HepG2 (cell line): Measurements from ENCODE around the gene UNC5CL. TPM values are rescaled to one million over a fixed set of nuclear protein-coding genes. Genes with fewer than 3 reads are reported as not detected.

ENCODE experiments used
- EP300 ChIP-seq, 3 experiments: sonication (generic) in 1 of 3; formaldehyde crosslinking in 1 of 3; IDR thresholded peaks; 2 replicates each; pipeline versions ENCODE4 v1.5.1 to v1.6.1; 2011 to 2020; ENCODE audit warnings: low read depth in 2 of 3, low read length in 2 of 3, borderline replicate concordance in 1 of 3, improper control_type of control experiment in 1 of 3, mild to moderate bottlenecking in 1 of 3, missing genetic modification reagents in 1 of 3, moderate library complexity in 1 of 3
- NKX3-1 ChIP-seq: sonication (generic); formaldehyde crosslinking; IDR thresholded peaks from 2 replicates; pipeline ENCODE4 v1.5.0; 2020; ENCODE audit warnings: missing genetic modification reagents
- RARG ChIP-seq: sonication (generic); formaldehyde crosslinking; IDR thresholded peaks from 2 replicates; pipeline ENCODE4 v1.4.0; 2020; ENCODE audit warnings: low read depth, mild to moderate bottlenecking, missing genetic modification reagents
- STAG1 ChIP-seq: sonication (generic); formaldehyde crosslinking; IDR thresholded peaks from 2 replicates; pipeline ENCODE4 v1.4.0; 2020; ENCODE audit warnings: missing genetic modification reagents
- ZNF543 ChIP-seq: sonication (generic); formaldehyde crosslinking; IDR thresholded peaks from 2 replicates; pipeline ENCODE4 v1.4.0; 2020; ENCODE audit warnings: mild to moderate bottlenecking, missing genetic modification reagents
- ZNF629 ChIP-seq: sonication (generic); formaldehyde crosslinking; conservative IDR thresholded peaks from 2 replicates; pipeline ENCODE4 v1.5.0; 2020; ENCODE audit warnings: missing genetic modification reagents
- ZNF768 ChIP-seq: sonication (generic); formaldehyde crosslinking; IDR thresholded peaks from 2 replicates; pipeline ENCODE4 v1.4.0; 2020; ENCODE audit warnings: missing genetic modification reagents
- ZNF850 ChIP-seq: sonication (generic); formaldehyde crosslinking; conservative IDR thresholded peaks from 2 replicates; pipeline ENCODE4 v1.9.0; 2021; ENCODE audit warnings: mild to moderate bottlenecking, missing genetic modification reagents
- polyA plus RNA-seq, 8 experiments: library from polyadenylated mRNA; depleted of rRNA in 3 of 8; stranded (reverse) in 7 of 8; unstranded in 1 of 8; fragments of >200 nt; fragmentation: Illumina TruSeq in 4 of 8; extraction: Trizol in 4 of 8; gene quantifications; 2 replicates each; pipeline versions ENCODE4 v1.2.1 to v1.2.3, GENCODE V29; 2011 to 2016; ENCODE audit warnings: low read depth in 4 of 8, missing spikeins in 1 of 8, mixed read lengths in 1 of 8; ENCODE audit not compliant: insufficient read depth in 1 of 8
- total RNA-seq, 5 experiments: library from RNA; depleted of rRNA; stranded (reverse); fragments of >200 nt; fragmentation: Illumina TruSeq; extraction: Trizol; gene quantifications; 2 replicates each; pipeline ENCODE4 v1.2.3, GENCODE V29; 2016; ENCODE audit warnings: low read depth in 1 of 5
- TF ChIP-seq, protein P1 (sequence below): IDR thresholded peaks from 2 replicates; pipeline ENCODE4 v1.6.1; 2016; ENCODE audit warnings: low read depth, borderline replicate concordance
- TF ChIP-seq, protein P2 (sequence below): fragments of 450-650 bp; IDR thresholded peaks from 2 replicates; pipeline ENCODE4 v1.6.1; 2017; ENCODE audit warnings: mild to moderate bottlenecking
- TF ChIP-seq, protein P3 (sequence below): sonication (generic); formaldehyde crosslinking; IDR thresholded peaks from 2 replicates; pipeline ENCODE4 v1.4.0; 2020; ENCODE audit warnings: missing genetic modification reagents, borderline replicate concordance
- TF ChIP-seq, protein P4 (sequence below): sonication (generic); formaldehyde crosslinking; IDR thresholded peaks from 2 replicates; pipeline ENCODE4 v1.4.0; 2020; ENCODE audit warnings: mild to moderate bottlenecking, missing genetic modification reagents
- TF ChIP-seq, protein P5 (sequence below): sonication (generic); formaldehyde crosslinking; IDR thresholded peaks from 2 replicates; pipeline ENCODE4 v1.4.0; 2020; ENCODE audit warnings: missing genetic modification reagents, borderline replicate concordance

Gene UNC5CL
- total and polyA plus RNA-seq, 2 of the 13 experiments (the other 11 are each of a cell fraction or from before 2014, with no cell fraction given) = 2.4 to 2.5 TPM

DNA sequence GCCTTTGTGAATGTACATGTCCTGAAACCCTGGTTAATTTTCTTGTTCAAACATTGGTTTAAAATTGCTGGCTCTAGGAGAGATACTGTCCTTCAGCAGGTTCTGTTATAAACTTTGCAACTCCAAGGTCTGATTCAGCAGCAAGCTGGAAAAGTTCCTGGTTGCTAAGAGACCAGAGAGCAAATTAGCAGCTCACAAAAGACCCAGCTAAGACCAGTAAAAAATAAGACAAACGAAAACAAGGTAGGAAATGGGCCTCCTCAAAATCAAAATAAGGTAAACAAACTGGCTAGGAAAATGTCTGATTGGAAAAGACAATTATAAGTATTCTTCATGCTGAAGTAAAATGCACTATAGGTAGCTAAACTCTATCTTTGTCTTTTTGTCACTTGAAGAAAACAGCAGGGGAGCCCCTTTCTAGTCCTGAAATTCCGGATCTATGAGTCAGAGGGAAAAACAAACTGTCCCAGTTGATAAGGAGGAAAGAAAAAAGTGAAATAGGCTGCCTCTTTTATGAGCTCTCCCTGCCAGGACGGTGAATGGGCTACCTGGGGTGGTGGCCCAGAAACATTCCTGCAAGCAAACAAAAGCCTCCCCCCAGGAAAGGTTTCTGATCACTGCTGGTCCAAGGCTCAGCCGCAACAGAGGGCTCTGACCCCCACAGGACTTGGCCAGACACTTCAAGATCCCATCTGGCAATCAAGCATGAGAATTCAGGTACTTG, 41.6 kb downstream of the UNC5CL start (continued):
- TF ChIP-seq, protein P1, sequence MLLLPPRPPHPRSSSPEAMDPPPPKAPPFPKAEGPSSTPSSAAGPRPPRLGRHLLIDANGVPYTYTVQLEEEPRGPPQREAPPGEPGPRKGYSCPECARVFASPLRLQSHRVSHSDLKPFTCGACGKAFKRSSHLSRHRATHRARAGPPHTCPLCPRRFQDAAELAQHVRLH (CRISPR knock-in tag) = no peak
- TF ChIP-seq ZNF543 (CRISPR knock-in tag) (0 out of 2 replicates have a peak, but pooled peaks have one; percentile 26), NKX3-1 (CRISPR knock-in tag) (0 out of 2 replicates have a peak, but pooled peaks have one; percentile 21), ZNF850 (no peak), ZNF768 (0 out of 2 replicates have a peak, but pooled peaks have one; percentile 16), EP300 (IDR thresholded peaks at IDR 0.05; ENCODE audit: low read depth in 2 of 2, low read length in 2 of 2) (peak; percentile 67 to 81; a peak in 3 of 4 replicates), EP300 (CRISPR knock-in tag; IDR thresholded peaks at IDR 0.05; ENCODE audit: borderline replicate concordance) (peak; percentile 59; the same call in 1 of the 2 replicates), STAG1 (CRISPR knock-in tag) (peak; percentile 19; the same call in 1 of the 2 replicates), ZNF629 (CRISPR knock-in tag) (peak; percentile 90), RARG (CRISPR knock-in tag) (no peak)
- TF ChIP-seq, protein P2, sequence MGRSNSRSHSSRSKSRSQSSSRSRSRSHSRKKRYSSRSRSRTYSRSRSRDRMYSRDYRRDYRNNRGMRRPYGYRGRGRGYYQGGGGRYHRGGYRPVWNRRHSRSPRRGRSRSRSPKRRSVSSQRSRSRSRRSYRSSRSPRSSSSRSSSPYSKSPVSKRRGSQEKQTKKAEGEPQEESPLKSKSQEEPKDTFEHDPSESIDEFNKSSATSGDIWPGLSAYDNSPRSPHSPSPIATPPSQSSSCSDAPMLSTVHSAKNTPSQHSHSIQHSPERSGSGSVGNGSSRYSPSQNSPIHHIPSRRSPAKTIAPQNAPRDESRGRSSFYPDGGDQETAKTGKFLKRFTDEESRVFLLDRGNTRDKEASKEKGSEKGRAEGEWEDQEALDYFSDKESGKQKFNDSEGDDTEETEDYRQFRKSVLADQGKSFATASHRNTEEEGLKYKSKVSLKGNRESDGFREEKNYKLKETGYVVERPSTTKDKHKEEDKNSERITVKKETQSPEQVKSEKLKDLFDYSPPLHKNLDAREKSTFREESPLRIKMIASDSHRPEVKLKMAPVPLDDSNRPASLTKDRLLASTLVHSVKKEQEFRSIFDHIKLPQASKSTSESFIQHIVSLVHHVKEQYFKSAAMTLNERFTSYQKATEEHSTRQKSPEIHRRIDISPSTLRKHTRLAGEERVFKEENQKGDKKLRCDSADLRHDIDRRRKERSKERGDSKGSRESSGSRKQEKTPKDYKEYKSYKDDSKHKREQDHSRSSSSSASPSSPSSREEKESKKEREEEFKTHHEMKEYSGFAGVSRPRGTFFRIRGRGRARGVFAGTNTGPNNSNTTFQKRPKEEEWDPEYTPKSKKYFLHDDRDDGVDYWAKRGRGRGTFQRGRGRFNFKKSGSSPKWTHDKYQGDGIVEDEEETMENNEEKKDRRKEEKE = no peak
- TF ChIP-seq, protein P3, sequence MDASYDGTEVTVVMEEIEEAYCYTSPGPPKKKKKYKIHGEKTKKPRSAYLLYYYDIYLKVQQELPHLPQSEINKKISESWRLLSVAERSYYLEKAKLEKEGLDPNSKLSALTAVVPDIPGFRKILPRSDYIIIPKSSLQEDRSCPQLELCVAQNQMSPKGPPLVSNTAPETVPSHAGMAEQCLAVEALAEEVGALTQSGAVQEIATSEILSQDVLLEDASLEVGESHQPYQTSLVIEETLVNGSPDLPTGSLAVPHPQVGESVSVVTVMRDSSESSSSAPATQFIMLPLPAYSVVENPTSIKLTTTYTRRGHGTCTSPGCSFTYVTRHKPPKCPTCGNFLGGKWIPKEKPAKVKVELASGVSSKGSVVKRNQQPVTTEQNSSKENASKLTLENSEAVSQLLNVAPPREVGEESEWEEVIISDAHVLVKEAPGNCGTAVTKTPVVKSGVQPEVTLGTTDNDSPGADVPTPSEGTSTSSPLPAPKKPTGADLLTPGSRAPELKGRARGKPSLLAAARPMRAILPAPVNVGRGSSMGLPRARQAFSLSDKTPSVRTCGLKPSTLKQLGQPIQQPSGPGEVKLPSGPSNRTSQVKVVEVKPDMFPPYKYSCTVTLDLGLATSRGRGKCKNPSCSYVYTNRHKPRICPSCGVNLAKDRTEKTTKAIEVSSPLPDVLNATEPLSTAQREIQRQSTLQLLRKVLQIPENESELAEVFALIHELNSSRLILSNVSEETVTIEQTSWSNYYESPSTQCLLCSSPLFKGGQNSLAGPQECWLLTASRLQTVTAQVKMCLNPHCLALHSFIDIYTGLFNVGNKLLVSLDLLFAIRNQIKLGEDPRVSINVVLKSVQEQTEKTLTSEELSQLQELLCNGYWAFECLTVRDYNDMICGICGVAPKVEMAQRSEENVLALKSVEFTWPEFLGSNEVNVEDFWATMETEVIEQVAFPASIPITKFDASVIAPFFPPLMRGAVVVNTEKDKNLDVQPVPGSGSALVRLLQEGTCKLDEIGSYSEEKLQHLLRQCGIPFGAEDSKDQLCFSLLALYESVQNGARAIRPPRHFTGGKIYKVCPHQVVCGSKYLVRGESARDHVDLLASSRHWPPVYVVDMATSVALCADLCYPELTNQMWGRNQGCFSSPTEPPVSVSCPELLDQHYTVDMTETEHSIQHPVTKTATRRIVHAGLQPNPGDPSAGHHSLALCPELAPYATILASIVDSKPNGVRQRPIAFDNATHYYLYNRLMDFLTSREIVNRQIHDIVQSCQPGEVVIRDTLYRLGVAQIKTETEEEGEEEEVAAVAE (CRISPR knock-in tag) = no peak
- TF ChIP-seq, protein P4, sequence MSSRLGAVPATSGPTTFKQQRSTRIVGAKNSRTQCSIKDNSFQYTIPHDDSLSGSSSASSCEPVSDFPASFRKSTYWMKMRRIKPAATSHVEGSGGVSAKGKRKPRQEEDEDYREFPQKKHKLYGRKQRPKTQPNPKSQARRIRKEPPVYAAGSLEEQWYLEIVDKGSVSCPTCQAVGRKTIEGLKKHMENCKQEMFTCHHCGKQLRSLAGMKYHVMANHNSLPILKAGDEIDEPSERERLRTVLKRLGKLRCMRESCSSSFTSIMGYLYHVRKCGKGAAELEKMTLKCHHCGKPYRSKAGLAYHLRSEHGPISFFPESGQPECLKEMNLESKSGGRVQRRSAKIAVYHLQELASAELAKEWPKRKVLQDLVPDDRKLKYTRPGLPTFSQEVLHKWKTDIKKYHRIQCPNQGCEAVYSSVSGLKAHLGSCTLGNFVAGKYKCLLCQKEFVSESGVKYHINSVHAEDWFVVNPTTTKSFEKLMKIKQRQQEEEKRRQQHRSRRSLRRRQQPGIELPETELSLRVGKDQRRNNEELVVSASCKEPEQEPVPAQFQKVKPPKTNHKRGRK (CRISPR knock-in tag) = no peak
- TF ChIP-seq, protein P5, sequence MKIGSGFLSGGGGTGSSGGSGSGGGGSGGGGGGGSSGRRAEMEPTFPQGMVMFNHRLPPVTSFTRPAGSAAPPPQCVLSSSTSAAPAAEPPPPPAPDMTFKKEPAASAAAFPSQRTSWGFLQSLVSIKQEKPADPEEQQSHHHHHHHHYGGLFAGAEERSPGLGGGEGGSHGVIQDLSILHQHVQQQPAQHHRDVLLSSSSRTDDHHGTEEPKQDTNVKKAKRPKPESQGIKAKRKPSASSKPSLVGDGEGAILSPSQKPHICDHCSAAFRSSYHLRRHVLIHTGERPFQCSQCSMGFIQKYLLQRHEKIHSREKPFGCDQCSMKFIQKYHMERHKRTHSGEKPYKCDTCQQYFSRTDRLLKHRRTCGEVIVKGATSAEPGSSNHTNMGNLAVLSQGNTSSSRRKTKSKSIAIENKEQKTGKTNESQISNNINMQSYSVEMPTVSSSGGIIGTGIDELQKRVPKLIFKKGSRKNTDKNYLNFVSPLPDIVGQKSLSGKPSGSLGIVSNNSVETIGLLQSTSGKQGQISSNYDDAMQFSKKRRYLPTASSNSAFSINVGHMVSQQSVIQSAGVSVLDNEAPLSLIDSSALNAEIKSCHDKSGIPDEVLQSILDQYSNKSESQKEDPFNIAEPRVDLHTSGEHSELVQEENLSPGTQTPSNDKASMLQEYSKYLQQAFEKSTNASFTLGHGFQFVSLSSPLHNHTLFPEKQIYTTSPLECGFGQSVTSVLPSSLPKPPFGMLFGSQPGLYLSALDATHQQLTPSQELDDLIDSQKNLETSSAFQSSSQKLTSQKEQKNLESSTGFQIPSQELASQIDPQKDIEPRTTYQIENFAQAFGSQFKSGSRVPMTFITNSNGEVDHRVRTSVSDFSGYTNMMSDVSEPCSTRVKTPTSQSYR (CRISPR knock-in tag) = 0 out of 2 replicates have a peak, but pooled peaks have one; percentile 7
